DND-41 (cell line): Measurements from ENCODE around the gene UGP2.
"Not testable (repeated sequence)": the region's sequence is repeated elsewhere in the genome, so short reads cannot be mapped to it uniquely, and the experiment has no call there.

Experiments
- ATAC-seq: fragments of 200-7000 bp; cut with Tn5 transposase; 3 replicates; pipeline ENCODE4 v1.9.1; 2021; ENCODE audit warnings: low read depth; ENCODE audit not compliant: insufficient read depth
- DNase-seq: peaks from one replicate; pipeline ENCODE4 v3.0.0-alpha.2; 2020
- H2AFZ ChIP-seq: 2 replicates; pipeline ENCODE4 v1.6.0; 2012; ENCODE audit warnings: low read depth, low read length
- H3K27ac ChIP-seq: 2 replicates; pipeline ENCODE4 v1.5.1; 2012; ENCODE audit warnings: low read length, inconsistent platforms
- H3K27me3 ChIP-seq: fragments of 200-600 bp; sonication (generic); 2 replicates; pipeline ENCODE4 v1.6.0; 2012; ENCODE audit warnings: low read length, mild to moderate bottlenecking, inconsistent platforms; ENCODE audit not compliant: insufficient read depth, poor library complexity
- H3K36me3 ChIP-seq: 2 replicates; pipeline ENCODE4 v1.5.1; 2012; ENCODE audit warnings: low read length, inconsistent platforms; ENCODE audit not compliant: insufficient read depth
- H3K4me1 ChIP-seq: 2 replicates; pipeline ENCODE4 v1.5.1; 2012; ENCODE audit warnings: mild to moderate bottlenecking, low read length; ENCODE audit not compliant: insufficient read depth
- H3K4me2 ChIP-seq: 2 replicates; pipeline ENCODE4 v1.6.0; 2012; ENCODE audit warnings: mild to moderate bottlenecking, moderate library complexity, low read length, inconsistent platforms; ENCODE audit not compliant: insufficient read depth
- H3K4me3 ChIP-seq, 2 experiments: fragments of 200-600 bp in 1 of 2; shearing (Covaris generic) in 1 of 2; 2 replicates each; pipeline ENCODE4 v1.5.1; 2012 to 2016; ENCODE audit warnings: inconsistent platforms in 2 of 2, low read length in 2 of 2, mild to moderate bottlenecking in 2 of 2, low read depth in 1 of 2, moderate library complexity in 1 of 2
- H3K79me2 ChIP-seq: 2 replicates; pipeline ENCODE4 v1.6.0; 2012; ENCODE audit warnings: low read length, inconsistent platforms; ENCODE audit not compliant: insufficient read depth
- H3K9ac ChIP-seq: 2 replicates; pipeline ENCODE4 v1.6.0; 2012; ENCODE audit warnings: low read depth, mild to moderate bottlenecking, inconsistent platforms, low read length, moderate library complexity
- H3K9me3 ChIP-seq: 2 replicates; pipeline ENCODE4 v1.5.1; 2012; ENCODE audit warnings: low read length, moderate library complexity, mild to moderate bottlenecking, inconsistent platforms; ENCODE audit not compliant: insufficient read depth, severe bottlenecking
- H4K20me1 ChIP-seq: 2 replicates; pipeline ENCODE4 v1.6.0; 2012; ENCODE audit warnings: low read length; ENCODE audit not compliant: insufficient read depth
- EZH2 ChIP-seq: IDR thresholded peaks from 3 replicates; pipeline ENCODE4 v1.6.1; 2012; ENCODE audit warnings: borderline replicate concordance, low read depth, mild to moderate bottlenecking, moderate library complexity, low read length, inconsistent platforms; ENCODE audit not compliant: severe bottlenecking
- TF ChIP-seq, protein P1 (sequence below): IDR thresholded peaks from 2 replicates; pipeline ENCODE4 v1.5.1; 2012; ENCODE audit warnings: borderline replicate concordance, low read length, moderate library complexity, mild to moderate bottlenecking; ENCODE audit not compliant: poor library complexity, severe bottlenecking; ENCODE audit errors: extremely low read depth

The UGP2 gene

DNA sequence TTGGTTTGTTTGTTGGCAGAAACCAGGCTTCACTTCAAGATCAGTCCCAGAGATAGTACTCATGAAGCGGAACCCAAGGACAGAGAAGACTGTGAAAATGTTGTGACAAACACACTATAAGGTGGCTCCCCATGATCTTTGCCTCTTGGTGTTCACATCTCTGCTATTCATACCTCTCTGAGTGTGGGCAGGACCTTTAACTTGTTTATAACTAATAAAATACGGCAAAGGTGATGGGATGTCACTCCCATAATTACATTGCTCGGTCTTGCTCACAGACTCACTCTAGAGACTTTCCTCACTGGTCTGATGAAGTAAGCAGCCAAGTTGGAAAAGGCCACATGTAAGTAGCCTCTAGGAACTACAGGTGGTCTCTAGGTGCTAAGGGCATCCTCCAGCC is 30.6 kb upstream of the UGP2 start:
- Histone ChIP-seq H3K27ac (no peak overlapping the region), H2AFZ (no peak overlapping the region), H3K9ac (no peak overlapping the region), H3K9me3 (peaks cover 4% of the 10 kb centered on the region), H3K4me2 (no peak overlapping the region), H4K20me1 (no peaks in the 10 kb centered on the region), H3K79me2 (no peaks in the 10 kb centered on the region), H3K4me3 (no peak overlapping the region), H3K4me1 (no peaks in the 10 kb centered on the region), H3K36me3 (no peaks in the 10 kb centered on the region), H3K27me3 (no peaks in the 10 kb centered on the region)
- ATAC-seq (no peak), DNase-seq (no peak)
- TF ChIP-seq EZH2 = no peak
- TF ChIP-seq, protein P1, sequence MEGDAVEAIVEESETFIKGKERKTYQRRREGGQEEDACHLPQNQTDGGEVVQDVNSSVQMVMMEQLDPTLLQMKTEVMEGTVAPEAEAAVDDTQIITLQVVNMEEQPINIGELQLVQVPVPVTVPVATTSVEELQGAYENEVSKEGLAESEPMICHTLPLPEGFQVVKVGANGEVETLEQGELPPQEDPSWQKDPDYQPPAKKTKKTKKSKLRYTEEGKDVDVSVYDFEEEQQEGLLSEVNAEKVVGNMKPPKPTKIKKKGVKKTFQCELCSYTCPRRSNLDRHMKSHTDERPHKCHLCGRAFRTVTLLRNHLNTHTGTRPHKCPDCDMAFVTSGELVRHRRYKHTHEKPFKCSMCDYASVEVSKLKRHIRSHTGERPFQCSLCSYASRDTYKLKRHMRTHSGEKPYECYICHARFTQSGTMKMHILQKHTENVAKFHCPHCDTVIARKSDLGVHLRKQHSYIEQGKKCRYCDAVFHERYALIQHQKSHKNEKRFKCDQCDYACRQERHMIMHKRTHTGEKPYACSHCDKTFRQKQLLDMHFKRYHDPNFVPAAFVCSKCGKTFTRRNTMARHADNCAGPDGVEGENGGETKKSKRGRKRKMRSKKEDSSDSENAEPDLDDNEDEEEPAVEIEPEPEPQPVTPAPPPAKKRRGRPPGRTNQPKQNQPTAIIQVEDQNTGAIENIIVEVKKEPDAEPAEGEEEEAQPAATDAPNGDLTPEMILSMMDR = no peak

DNA sequence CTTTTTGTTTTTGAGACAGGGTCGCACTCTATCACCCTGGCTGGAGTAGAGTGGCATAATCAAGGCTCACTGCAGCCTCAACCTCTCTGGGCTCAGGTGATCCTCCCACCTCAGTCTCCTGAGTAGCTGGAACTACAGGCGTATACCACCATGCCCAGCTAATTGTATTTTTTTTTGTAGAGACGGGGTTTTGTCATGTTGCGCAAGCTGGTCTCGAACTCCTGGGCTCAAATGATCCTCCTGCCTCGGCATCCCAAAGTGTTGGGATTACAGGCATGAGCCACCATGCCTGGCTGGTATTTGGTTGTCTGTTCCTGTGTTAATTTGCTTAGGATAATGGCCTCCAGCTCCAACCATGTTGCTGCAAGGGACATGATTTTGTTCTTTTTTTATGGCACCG is 29.8 kb upstream of the UGP2 start:
- DNase-seq, H3K4me1 ChIP-seq, H3K9me3 ChIP-seq, H4K20me1 ChIP-seq, ATAC-seq, H2AFZ ChIP-seq, H3K9ac ChIP-seq, H3K79me2 ChIP-seq, H3K27ac ChIP-seq, H3K4me3 ChIP-seq, H3K4me2 ChIP-seq, H3K36me3 ChIP-seq, H3K27me3 ChIP-seq: not testable (repeated sequence)

DNA sequence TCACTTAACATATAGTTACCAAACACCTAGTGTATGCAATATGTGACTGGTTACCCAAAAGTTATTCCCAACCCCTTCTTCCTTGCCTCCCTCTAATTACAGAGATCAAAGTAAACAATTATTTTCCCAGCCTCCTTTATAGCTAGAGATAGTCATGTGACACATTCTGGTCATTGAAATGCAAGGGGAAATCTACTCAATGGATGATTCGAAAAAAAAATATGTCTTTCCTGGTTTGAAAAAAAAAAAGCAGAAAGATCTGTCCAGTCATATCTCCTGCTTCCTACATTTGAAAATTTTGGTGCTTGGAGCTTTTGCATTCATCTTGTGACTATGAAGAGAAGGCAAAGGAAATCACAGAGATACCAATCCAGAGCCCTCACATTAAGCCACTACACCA is 27.6 kb upstream of the UGP2 start:
- Histone ChIP-seq H3K36me3 (no peaks in the 10 kb centered on the region), H4K20me1 (no peaks in the 10 kb centered on the region), H3K4me1 (no peaks in the 10 kb centered on the region), H3K4me3 (no peak overlapping the region), H3K9me3 (no peaks in the 10 kb centered on the region), H3K9ac (no peak overlapping the region), H3K27ac (no peak overlapping the region), H2AFZ (no peak overlapping the region), H3K4me2 (no peak overlapping the region), H3K79me2 (no peaks in the 10 kb centered on the region), H3K27me3 (no peaks in the 10 kb centered on the region)
- DNase-seq (no peak), ATAC-seq (no peak)
- TF ChIP-seq, protein P1 = no peak

DNA sequence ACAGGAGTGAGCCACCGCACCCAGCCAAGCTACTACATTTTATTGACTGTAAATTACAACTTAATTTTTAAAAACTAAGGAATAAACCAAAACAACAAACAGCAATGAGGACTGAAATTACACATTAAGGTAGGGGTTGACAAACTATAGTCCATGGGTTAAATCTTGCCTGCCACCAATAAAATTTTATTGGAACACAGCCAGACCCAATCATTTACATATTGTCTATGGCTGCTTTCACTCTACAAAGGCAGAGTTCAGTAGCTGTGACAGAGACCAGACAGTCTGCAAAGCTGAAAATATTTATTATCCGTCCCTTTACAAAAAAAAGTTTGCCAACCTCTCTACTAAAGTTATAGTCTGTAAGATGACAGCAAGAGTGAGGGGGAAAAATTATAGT is 24.3 kb upstream of the UGP2 start:
- DNase-seq = no peak
- Histone ChIP-seq H4K20me1 (no peaks in the 10 kb centered on the region), H3K9me3 (no peaks in the 10 kb centered on the region), H3K4me3 (no peak overlapping the region), H3K27me3 (no peaks in the 10 kb centered on the region), H3K4me2 (no peak overlapping the region), H3K79me2 (no peaks in the 10 kb centered on the region), H3K36me3 (no peaks in the 10 kb centered on the region), H3K4me1 (no peaks in the 10 kb centered on the region), H3K27ac (no peak overlapping the region), H3K9ac (no peak overlapping the region), H2AFZ (no peak overlapping the region)
- no peak for TF ChIP-seq EZH2
- TF ChIP-seq, protein P1 = no peak
- no peak for ATAC-seq
